Retina (tissue), 1 donor: Measurements from ENCODE around the gene IFT20.

ENCODE experiments used
- DNase-seq: peaks from one replicate; pipeline ENCODE4 v3.0.0-alpha.2; 2016

IFT20 gene

DNA sequence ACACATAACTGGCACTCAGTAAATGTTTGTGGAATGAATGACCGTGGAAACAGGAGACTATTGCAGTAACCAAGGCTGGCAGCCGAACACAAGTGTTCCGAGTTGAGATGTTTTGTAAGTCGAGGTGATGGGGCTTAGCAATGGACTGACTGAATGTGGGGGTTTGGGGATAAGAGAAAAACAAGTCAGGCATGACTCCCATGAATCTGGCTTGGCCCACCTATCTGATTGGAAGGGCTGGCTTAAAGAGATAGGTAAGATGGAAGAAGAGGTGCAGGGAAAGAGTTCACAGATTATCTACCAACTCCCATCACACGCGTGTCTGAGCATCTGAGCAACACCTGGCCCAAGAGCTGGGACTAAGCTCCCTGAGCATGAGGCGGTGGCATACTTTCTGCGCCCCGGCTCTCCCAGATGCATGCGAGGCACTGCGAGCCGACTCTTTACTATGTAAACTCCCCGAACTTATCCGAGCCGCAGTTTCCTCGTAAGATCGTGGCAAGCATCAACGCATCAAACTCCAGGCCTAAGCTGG is 539 bp downstream of the IFT20 start:
- no peak for DNase-seq

DNA sequence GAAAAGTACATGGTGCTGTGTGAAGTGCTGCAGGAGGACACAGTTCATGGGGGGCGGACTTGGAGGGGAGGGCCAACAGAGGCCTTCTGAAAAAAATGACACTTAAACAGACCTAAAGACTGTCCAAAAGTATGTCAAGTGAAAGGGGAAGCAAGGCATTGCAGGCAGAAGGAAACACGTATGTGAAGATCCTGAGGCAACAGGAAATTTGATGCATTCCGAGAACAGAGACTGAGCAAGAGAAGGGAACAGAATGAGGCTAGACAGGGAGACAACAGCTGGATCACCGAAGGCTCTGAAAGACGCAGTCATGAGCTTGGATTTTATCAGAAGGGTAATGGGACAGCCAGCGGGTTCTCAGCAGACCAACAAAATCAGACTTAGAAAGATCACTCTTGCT is 1.1 kb downstream of the IFT20 start:
- no peak for DNase-seq

DNA sequence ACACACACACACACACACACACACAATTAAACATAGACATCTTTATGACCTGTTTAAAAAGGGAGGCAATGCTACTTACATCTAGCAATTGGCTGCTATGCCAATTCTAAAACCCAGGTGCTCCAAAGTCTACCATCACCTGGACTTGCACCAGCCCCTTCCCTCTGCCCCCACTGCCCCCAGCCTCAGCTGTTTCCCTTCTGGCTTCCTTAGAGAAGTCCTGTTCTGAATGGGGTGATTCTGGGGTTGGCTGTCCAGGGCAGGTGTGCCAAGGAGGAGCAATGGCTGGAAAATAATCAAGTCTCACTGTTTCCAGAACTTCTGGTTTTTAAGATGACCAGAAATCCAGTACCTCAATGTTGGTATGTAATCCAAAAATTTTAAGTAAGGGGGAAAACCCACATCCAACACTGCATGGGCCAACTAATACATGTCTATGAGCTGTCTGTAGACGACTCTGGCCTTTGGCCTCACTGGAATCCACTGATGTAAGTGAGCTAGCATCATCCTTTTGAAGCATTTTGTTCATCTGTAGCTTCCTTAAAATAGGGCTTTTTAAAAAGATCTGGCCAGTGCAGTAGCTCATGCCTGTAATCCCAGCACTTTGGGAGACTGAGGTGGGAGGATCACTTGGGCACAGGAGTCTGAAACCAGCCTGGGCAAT is 2.1 kb downstream of the IFT20 start:
- DNase-seq: no peak

DNA sequence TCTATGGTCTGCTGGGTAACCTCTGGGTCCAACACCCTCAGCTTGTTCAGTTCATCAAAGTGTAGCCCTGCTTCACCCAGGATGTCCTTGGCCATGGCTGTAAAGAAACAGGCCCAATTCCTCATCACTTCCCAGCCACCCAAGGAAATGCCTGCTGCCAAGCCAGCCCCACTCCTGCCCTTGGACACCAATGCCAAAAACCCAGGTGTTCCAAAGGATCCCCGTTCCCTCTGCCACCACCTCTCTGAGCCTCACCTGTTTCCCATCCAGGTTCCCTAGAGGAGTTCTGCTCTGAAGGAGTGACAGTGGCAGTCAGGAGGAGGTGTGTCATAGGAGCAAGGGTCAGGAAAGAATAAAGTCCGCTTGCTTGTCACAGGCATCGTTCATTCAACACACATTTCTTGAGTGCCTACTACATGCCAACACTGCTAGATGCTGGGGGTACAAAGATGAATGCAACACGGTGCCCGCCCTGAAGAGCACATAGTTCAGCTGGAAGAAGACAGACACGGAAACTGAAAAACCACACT is 3.3 kb downstream of the IFT20 start:
- DNase-seq: no peak

DNA sequence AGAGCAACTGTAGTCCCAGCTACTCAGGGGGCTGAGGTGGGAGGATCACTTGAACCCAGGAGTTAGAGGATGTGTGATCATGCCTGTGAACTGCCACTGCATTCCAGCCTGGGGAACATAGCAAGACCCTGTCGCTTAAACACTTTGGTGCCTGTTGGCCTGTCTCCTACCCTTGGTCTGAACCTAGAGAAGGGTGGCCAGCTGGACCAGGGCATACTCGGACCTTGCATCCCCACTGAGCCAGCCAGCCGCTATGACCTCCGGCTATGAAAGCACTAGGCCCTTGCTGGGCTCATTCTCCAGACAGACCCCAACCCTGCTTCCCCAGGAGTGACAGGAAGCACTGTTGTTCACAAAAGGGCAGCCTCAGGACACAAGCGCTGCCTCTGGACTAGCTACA is 4.6 kb downstream of the IFT20 start:
- DNase-seq: no peak

DNA sequence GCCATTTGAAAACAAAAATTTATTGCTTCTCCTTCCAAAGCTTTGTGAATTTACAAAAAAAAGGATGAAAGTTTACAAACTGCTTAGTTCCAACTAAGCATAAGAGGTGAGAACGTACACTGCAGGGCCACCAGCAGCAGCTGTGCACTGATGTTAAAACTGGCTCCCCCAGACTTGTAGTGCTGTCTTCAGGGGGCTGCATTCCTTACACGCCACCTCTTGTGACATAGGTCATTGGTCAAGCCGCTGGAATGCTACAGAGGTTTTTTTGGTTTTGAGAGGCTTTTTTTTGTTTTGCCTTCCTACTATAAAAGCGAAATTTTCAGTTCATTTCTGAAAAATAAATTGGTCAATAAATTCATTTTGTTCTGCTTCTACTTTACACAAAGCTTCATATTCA is 6.9 kb downstream of the IFT20 start:
- DNase-seq: no peak

DNA sequence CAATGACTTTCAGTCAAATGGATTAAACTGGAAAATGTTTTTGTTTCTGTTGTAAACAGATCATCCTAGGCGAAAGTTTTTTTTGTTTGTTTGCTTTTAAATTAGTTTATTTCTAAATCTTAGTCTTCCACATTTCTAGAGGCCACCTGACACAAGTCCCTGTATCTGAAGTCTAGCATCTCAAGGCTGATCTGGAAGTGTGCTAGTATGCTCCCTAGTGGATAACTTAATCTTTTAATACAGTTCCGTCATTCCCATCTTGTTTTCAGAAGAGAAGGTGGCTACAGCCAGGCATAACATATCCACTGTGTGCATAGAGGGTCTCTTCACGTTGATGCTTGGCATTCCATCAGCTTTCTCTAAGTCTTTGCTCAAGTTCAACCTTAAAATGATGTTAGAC is 7.6 kb downstream of the IFT20 start:
- DNase-seq: no peak

DNA sequence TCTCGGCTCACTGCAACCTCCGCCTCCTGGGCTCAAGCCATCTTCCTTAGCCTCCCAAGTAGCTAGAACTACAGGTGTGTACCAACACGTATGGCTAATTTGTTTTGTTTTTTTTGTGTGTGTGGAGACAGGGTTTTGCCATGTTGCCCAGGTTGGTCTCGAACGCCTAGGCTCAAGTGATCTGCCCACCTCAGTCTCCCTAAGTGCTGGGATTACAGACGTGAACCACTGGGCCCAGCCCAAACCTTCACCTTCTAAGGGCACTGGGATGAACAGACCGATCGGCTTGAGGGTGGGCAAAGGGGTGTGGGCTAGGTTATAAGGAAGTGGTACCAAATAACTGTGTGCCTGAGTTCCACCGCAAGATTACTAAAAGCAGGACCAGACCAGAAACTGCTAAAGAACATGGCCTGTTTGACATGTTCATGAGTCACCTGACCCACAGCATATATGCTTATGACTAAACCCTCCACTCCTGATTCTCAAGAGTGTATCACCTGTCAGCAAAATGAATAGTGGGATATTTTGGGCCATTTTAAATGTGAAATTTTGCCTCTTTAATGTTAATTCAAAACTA is 8.2 kb downstream of the IFT20 start:
- DNase-seq: no peak

DNA sequence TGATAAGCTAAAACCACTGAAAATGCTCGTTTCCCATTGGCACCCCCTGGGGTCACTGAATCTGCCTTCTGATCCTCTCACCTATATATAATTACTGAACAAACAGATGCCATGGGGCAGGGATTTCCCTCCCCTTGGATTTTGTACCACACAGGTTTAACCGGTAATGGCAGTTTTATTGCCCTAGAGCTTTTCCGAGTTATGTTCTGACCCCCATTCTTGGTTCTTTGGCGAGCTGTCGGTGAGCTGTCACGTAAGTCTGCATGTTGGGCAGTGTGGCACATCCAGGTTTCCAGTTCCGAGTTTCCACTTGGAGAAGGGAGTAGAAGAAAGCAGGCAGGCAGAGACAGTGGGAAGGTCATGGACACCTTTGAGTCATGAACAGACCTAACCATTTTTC is 9.2 kb downstream of the IFT20 start:
- no peak for DNase-seq

DNA sequence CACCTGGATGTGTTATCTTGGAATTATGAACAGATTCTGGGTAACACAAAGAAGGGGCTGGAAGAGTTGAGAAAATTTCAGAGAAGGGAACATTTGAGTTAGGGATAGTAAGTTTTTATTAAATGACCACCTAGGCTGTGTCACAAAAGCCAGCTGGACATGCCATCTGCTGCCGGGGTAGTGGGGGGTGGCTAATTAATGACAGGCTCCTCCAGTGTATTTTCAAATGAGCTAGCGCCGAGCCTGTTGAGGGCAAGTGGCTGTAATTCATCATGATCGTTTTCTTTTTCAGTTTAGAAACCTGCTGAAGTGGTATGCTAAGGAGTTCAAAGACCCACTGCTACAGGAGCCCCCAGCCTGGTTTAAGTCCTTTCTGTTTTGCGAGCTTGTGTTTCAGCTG is 10.1 kb downstream of the IFT20 start:
- DNase-seq: peak; percentile 17

DNA sequence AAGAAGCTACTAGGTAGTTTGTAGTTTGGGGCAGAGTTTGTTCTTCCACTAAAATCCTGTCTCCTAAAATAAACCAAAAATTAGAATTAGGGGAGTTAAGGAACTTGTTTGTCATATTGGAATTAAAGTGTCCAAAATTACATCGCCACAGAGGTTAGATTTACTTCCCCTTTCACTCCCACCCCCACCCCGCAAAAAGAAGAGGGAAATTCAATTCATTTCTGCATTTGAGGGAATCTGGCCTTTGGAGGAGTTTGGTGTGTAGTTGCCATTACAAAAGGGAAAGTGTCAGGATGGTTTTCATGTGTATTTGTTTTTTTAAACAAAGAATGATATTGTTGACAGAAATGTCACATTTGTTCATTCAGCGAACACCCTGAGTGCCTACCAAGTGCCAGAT is 10.5 kb downstream of the IFT20 start:
- no peak for DNase-seq

DNA sequence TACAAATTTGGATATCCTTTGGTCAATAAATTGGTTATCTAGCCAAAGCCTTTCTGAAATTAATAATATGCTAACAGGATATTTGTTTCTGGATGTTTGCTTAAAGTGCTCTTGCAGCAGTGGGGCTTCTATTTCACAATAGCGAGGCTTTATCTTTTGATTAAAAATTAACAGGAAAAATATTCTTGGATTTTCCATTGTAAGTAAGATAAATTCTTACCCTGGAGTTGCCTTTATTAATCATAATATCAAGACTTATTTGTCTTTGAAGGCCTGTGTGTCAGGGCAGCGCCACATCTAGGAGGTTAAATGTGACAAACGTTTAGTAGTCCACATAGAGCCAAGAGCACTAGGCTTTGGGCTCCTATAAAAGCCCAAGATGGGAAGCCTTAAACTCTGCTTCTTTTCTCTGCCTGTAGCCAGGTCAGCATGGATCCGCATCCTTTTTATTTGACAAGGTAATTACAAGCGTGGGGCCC is 11.0 kb downstream of the IFT20 start:
- no peak for DNase-seq

DNA sequence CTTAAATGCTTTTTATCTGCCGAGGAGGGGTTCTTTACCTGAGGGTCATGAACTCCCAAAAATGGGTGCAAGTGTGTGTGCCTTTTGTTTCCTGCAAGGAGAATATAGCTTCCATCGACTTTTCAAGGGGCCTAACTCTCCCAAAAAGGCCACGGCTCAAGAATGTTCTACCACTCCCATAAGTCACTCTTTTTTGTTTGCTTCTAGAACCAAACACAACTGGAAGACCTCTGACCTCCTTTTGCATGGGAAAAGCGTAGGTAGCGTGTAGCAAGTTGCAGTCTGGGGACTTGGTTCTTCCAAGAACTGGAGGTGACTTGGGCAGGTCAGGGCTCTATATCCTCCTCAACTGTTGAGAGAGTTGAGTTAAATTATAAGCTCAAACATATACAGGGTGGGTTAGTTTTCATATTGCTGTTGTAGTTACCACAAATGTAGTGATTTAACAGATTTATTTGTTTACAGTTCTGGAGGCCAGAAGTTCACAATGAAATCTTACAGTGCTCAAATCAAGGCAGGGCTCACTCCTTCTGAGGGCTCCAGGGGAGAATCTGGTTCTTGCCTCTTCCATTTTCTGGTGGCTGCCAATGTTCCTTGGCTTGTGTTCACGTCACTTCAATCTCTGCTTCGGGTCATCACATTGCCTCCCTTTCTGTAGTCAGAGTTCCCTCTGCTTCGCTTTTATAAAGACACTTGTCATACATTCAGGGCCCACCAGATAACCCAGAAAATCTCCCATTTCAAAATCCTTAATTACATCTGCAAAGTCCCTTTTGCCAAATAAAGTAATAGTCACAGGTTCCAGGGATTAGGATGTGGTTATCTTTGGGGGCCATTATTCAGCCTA is 14.8 kb downstream of the IFT20 start:
- DNase-seq: no peak

DNA sequence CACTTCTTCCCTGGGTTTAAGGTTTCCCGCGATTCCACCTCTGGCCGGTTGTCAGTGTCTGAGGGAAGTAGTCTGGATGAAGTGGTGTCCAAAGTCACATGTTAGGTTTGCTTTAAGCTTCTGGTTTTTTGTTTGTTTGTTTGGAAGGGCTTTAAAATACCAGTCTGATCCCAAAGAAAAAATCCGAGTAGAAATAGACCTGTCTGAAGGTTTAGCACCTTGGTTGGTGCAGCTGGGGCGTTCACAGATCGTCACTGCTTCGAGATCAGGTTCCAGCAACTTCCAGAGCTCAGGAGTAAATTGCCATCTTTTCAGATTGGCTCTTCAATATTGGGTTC is 15.7 kb downstream of the IFT20 start:
- DNase-seq: no peak

DNA sequence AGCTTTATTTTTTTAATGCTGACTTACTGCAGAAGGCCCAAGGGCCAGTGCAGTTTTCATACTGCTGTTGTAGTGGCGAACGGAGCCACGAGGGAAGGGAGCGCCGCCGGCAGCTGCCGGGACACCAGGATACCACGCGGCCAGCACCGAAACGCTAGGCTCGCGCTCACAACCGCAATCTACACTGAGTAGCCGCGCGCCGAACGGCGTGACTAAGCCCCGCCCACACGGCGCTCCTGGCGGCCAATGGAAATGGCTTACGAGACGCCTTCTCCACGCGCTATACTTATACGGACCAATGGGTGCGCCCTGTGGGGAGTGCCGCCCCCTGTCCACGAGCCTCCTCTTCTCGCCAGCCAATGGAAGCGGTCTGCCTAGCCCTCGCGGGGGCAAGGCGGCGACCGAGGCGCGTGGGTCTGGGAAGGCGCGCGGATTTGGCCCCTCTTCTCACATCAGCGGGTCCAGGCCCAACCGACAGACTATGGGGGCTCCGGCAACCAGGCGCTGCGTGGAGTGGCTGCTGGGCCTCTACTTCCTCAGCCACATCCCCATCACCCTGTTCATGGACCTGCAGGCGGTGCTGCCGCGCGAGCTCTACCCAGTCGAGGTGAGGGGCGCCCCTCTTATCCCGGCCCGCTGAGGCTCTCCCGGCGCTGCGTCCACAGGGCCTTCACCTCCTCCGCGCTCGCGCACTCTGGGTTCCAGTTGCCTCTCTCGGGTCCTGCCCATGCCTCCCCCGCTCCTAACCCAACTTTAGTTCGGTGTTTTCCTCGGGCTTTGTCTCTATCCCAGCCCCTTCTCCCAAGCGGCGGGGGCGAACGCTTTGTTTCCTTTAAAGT is 16.3 kb downstream of the IFT20 start, which contains the start of gene TMEM97:
Gene TMEM97 (plus strand): TSS at position 442 of the 839 bp plus-strand sequence. CDS start 40 bp downstream, at position 482.
- DNase-seq: peak; percentile 97

DNA sequence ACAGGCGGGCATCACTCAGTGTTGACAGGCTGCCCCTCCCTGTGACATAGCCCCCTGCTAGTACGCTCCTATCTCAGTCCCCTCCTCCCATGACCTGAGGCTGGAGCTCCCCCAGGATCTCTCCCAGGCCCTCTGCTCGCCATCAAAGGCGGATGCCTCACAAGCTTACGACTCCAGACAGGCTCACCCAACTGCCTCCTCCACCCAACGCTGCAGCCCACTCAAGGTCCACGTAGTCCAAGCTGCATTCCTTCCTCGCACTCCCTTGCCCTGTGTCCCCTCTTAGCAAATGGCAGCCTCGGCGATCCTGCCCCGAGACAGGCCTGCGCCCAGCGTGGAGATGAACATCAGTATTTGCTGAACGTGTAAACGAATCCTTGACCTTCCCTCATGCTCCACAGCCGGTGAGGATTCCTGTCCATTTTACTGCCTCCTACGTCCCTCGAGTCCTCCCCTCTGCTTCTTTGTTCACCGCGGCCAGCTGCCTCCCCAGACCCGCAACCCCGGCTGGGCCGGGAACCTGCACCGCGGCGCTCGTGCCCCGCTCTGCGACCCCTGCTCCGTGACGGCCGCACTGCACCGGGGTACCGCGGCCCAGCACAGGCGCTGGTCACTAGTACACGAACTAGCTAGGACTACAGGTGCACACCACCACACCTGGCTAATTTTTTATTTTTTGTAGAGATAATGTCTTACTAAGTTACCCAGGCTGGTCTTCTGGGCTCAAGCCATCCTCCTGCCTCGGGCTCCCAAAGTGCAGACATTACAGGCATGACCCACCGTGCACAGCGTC is 17.1 kb downstream of the IFT20 start:
- no peak for DNase-seq

DNA sequence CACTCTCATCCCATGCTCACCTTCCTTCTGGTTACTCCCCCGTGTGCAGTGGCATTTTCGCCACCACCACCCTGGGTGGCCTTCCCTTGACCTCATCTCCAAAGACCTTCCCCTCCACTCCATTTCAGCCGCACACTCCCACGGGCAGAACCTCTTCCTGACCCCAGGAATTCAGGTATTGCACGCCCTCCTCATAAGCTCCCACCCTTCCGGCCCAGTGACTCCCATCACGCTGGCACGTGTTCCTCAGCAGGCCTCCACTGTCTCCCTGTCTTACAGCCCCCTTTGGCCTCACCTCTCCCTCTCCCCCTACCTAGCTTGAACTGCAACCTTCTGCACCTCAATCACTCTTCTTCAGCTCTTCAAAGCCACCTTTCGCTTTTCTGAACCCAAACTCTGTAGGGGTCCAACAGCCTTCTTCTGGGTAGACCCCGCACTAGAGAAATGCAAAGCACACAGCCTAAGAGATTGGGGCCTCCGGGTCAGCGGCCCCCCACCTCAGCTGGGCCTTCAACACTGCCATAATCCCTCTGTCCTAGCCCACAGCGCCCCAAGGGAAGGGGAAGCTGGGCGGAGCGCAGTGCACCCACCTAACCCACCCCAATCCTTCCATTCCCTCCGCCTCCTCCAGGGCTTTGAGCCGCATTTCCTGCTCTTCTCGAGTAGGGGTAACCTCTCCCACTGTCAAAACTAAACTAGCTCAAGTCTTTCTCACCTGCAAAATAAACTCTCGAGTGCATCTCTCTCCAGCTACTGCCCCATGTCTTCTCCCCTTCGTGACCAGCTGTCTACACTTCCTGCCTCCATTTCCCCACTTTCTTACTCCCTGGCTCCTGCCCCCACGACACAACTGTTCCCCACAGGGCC is 17.9 kb downstream of the IFT20 start:
- peak; percentile 12 for DNase-seq

DNA sequence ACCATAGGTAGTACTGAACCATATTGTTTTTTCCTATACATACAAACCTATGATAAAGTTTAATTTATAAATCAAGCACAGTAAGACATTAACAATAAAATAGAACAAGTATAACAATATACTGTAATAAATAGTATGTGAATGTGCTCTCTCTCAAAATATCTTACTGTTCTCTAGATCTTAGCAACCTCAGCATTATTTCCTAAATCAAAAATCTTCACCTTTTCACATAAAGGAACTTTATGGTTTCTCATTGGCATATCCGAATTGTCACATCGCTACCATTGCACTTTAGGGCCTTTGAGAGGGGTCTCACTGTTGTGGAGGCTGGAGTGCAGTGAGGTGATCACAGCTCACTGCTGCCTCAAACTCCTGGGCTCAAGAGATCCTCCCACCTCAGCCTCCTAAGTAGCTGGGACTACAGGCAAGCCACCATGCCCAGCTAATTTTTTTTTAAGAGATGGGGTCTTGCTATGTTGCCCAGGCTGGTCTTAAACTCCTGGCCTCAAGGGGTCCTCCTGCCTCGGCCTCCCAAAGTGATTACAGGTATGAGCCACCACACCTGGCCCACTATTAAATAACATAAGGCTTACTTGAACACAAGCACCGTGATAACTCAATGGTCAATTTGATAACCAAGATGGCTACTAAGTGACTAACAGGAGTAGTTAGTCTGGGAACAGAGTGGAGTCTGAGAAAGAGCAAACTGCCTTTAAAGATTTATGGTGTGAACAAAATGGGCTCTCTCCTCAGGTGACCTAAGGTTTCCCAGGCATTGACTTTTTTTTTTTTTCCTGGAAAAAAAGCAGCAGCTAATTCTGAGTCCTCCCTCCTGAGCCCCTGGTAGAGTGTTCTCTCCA is 19.2 kb downstream of the IFT20 start:
- no peak for DNase-seq

DNA sequence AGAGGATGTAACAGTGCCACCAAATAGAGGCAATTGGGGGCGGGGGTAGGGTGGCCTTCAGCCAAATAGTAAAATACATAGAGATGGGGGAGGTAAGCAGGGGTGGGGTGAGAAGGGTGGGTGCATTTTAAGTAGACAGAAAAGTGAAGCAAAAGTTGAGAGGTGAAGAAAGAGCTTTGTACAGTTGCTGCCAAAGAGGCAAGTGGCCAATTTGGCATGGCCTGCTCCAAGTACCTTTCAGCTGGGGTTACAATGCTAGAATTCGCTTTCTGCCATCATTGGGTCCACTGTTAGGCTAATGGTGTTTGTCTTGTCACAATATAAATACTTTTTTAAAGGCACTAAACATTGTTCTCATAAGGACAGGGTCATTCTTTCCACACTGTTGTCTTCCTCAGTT is 21.4 kb downstream of the IFT20 start:
- no peak for DNase-seq

DNA sequence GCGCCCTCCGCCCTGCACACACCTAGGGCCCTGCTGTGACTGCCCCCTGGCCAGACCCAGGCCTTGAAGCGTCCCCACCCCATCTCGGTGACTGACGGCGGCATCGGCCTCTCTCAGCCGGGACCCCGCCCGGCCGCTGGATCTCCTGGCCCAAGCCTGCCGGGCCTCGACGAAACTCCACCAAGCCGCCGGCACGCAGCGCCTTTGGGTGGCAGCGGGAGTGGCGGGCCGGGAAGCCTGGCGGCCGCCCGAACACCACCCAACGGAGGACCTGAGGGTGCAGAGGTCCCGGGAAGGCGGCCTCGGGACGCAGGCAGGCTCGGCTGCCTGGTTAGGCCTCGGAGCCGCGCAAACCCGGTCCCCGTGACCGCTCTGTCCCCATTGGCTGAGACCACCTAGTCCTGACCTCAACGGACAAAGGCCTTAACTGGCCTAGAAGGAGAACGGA is 28.3 kb downstream of the IFT20 start:
- peak; percentile 53 for DNase-seq
